HUDEP-2 (cell line): ENCODE data around the gene CADM4.
"Not testable (repeated sequence)": the region's sequence is repeated elsewhere in the genome, so short reads cannot be mapped to it uniquely, and the experiment has no call there.

Experiments used
- DNase-seq, 76 experiments: peaks; one replicate each; lab custom pipeline; 2025; ENCODE audit not compliant: unreplicated experiment in 76 of 76; lab: John Stamatoyannopoulos, UW

The CADM4 gene

DNA sequence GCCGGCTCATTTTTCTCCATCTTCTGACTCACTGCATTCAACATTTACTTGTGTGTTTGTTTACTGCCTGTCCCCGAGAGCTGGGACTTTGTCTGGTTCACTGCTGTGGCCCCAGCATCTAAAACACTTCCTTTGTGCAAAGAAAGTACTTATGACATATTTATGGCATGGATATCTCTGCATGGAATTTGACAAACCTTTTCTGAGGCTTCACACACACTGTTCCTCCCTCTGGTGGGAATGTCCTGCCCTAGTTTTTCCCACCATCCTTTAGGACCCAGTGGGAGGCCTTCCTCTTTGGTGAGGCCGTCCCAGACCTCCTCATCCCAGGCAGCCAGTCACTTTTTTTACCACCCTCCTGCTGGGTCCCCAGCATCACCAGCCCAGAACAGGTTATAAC is 29.2 kb downstream of the CADM4 start:
- no peak for DNase-seq

DNA sequence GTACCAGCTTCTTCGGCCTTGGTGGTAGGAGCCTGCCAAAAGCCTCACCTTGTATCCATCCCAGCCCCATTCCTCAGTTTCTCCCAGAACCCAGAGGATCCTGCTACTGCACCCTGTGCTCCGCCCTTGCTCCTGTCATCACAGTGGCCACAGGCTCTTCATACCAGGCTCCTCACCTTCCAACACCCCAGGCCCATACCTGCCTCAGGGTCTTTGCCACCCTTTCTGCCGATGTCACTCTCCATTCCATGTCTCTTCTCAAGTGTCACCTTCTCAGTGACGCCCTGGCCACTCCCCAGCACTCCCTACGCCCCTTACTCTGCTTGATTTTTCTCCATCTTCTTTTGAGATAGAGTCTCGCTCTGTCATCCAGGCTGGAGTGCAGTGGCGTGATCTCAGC is 29.8 kb downstream of the CADM4 start:
- no peak for DNase-seq

GRCh38 chr19:43607238-43608205 is 32.1 kb downstream of the CADM4 start:
- DNase-seq = no peak

GRCh38 chr19:43606569-43607229 is 33.0 kb downstream of the CADM4 start:
- no peak for DNase-seq

DNA sequence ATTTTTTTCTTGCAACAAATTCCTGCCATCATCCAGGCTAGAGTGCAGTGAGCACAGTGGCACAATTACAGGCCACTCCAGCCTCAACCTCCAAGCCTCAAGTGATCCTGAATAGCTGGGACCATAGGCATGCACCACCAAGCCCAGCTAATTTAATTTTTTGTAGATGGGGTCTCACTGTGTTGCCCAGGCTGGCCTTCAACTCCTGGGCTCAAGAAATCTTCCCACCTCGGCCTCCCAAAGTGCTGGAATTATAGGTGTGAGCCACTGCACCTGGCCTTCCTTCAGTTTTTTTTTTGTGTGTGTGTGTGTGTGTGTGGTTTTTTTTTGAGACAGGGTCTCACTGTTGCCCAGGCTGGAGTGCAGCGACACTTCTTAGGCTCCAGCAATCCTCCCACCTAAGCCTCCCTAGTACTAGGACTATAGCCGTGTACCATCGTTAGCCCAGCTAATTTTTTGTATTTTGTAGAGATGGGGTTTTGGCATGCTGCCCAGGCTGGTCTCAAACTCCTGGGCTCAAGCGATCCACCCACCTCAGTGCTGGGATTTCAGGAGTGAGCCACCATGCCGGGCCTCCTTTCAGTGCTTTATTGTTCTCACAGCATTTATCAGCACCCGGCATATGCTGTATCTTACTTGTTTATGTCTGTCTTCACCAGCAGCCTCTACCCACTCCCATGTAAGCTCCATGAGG is 33.6 kb downstream of the CADM4 start:
- DNase-seq = peak in 2 of 76 experiments; percentile 9 to 19

DNA sequence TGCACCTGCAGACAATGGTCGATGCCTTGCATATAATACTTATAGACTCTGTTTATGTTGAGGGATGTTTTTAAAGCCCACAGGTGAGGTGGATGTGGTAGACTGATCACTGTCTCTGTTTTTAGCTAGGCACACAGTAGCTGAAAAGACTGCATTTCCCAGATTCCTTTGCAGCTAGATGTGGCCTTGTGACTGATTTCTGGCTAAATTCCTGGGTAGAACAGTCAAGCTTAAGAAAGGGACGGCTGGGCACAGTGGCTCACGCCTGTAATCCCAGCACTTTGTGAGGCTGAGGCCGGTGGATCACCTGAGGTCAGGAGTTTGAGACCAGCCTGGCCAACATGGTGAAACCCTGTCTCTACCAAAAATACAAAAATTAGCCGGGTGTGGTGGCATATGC is 39.3 kb downstream of the CADM4 start:
- DNase-seq = not testable (repeated sequence)

GRCh38 chr19:43599635-43600295 is 39.9 kb downstream of the CADM4 start:
- DNase-seq = no peak

DNA sequence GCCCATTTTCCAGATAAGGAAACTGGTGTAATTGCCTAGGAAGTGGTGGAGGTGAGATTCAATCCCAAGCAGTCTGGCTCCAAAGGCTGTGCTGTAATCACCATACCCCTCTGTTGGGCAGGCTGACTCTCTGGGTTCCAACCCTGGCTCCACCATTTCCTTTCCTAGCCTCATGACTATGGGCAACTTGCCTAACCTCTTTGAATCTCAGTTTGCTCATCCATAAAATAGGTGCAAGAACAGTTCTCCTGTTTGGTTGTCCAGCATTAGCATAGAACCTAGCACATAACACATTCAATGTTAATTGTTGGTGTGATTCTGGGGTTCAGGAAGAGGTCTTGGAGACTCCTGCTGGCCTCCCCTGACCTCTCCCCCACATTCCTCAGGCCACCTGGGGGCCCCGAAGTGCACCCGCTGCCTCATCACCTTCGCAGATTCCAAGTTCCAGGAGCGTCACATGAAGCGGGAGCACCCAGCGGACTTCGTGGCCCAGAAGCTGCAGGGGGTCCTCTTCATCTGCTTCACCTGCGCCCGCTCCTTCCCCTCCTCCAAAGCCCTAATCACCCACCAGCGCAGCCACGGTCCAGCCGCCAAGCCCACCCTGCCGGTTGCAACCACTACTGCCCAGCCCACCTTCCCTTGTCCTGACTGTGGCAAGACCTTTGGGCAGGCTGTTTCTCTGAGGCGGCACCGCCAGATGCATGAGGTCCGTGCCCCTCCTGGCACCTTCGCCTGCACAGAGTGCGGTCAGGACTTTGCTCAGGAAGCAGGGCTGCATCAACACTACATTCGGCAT is 41.0 kb downstream of the CADM4 start:
- no peak for DNase-seq

- DNase-seq = no peak
Measured at GRCh38 chr19:43597876-43598275, 41.8 kb downstream of the CADM4 start.

DNA sequence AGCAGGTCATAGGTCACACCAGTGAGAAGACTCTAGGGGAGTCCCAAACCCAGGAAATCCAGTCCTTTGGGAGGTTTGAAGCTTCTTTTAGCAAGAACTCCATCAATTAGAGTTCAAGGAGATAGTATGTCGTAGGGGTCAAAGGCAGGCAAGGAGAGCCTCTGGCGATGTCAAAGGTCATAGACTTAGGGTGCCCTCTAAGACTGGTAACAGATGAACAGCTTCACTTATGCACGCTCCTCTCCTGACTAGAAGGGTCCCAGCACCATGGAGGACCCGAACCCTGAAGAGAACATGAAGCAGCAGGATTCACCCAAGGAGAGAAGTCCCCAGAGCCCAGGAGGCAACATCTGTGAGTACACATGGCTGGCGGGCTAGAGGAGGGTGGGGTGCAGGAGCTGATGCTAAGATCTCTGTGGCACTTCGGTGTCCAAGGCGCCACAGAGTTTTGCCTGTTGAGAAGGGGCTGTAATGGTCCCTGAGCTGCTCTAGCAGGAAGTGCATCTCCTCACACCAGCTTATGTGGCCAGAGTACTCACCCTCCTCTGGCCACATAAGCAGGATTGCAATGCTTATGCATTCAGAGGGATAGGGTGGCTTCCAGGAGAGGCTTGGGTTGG is 42.7 kb downstream of the CADM4 start:
- peak in 2 of 76 experiments; percentile 13 to 37 for DNase-seq

DNA sequence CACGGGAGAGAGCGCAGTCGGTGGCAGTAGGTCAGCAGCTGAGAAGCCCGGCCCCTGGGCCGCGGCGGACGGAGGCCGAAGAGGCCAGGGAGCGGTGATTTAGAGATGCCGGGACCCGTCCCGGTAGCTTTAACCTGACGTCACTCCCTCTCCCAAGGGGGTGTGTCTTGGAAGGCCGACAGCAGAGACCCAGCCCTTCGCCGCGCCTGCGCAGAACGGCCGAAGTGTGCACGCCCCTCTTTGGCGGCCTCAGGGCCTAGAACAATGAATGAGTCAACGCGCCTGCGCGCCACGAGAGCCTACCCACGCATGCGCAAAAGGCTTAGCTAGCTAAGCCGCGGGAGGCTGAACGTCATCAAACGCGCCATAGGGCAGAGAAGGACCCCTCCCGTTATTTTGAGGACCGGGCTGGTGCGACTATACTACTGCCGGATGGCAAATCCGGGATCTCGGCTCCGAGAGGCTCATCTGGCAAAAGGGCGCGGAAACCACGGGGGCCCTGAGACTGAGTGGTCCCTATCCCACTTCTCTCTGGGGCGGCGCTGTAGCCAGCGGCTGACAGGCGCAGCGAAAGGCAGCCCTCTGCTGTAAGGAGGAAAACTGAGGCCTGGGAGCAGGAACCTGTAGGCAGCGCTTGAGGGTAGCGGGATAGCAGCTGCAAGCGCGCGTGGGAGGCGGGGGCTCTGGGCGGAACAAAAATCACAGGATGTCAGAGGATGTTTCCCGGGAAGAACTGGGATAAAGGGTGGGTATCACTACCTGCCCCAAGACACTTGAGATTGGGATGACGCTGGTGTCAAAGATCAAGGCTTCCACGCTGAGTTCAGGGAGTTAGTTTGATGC is 43.4 kb downstream of the CADM4 start, which contains the start of the genes IRGQ and ZNF576:
TSS of gene IRGQ (minus strand) at position 136 of the 843 bp plus-strand sequence. CDS start 796 bp downstream, outside the sequence.
TSS of gene ZNF576 (plus strand) at position 597 of the 843 bp plus-strand sequence. CDS start 514 bp downstream, outside the sequence.
- peak; percentile 89 to 100 (median 100) for DNase-seq

DNA sequence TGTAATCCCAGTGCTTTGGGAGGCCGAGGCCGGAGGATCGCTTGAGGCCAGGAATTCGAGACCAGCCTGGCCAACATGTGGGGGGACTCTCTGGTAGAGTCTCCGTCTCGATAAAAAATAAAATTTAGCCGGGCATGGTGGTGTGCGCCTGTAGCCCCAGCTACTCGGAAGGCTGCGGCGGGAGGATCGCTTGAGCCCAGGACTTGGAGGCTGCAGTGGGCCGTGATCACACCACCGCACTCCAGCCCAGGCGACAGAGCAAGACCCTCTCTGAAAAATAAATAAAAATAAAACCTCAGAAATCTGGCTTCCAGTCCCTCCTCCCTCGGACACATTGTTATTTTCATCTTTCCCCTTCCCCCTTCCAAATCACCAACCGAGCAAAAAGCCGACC is 44.0 kb downstream of the CADM4 start:
- DNase-seq = peak in 3 of 76 experiments; percentile 18 to 80 (median 47)

DNA sequence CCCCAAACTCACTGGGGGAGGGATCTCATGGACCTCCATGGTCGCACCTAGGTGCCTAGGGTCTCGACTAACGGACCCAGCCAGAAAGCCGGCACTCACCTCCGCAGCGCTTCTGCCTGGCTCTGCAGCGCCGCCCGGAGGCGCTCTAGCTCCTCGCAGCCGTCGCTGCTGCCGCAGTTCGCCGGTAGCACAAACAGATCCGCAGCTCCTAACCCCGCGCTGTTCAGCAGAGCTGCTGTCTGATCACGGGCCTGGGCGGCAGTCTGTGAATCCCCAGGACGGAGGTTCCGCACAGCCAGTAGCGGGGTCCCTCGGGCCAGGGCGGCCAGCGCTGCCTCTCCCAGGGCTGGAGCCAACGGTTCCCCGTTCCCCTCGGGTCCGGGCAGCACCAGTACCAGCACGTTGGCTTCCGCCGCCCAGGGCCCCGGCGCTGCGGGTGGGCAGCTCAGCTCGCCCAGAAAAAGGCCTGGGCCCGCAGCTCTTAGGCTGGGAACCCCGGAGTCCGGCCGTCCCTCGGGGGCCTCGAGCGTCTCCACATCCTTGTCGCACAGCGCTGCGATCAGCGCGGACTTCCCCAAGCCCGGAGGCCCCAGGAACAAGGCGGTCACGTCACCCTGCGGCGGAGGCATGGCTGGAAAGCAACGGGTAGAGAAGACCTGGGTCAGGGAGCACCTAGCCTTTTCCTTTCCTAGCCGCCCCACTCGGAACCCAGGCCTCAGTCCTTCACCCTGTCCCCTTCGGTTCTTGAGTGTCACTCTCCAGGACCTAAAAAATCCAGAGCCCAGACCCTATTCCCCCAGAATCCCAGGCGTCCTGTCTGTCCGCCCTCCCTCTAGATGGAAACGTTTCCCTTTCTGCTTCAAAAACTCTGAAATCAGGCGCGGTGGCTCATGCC is 44.7 kb downstream of the CADM4 start:
- peak in 71 of 76 experiments; percentile 16 to 88 (median 63) for DNase-seq

GRCh38 chr19:43594081-43594697 is 45.5 kb downstream of the CADM4 start:
- DNase-seq = no peak

DNA sequence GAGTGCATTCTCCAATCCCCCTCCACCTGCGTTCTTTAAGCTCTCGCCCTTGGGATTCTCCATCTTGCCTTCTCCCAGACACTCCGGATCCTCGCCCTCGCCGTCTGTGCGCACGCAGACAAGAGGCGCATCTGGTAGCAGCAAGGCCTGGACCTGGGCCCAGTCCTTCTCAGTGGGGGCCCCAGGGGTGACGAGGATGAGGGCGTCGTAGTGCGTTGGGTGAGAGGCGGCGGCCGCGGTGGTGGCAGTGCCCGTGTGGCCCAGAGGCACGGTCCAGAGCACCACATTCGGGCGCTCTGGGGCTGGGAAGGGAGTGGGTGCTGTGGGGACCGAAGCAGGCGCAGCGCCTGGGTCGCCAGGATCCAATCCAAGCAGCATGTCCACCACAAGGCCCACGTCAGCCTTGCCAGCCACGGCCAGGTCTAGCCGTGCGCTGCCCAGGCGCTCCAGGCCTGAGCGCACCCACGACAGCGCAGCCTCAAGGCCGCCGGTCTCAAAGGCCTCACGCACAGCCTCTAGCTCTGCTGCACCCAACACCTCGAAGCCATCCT is 46.8 kb downstream of the CADM4 start:
- no peak for DNase-seq
